NCI-H526 (cell line): ENCODE measurements around the gene MASTL.
A peak's percentile ranks its signal among the peaks of the same experiment; 100 is the strongest.
"Not testable (repeated sequence)": the region's sequence is repeated elsewhere in the genome, so short reads cannot be mapped to it uniquely, and the experiment has no call there.

Experiments used
- DNase-seq, 2 experiments: peaks; one replicate each; lab custom pipeline; 2025; lab: John Stamatoyannopoulos, UW

Gene MASTL

GRCh38 chr10:27155066-27155754, at the start of gene MASTL:
Gene MASTL (plus strand): TSS chr10:27155352. CDS start chr10:27155427, 75 bp downstream.
- peak; percentile 76 to 80 for DNase-seq

- no peak for DNase-seq
Measured at GRCh38 chr10:27108165-27108564, 47.0 kb upstream of the MASTL start.

GRCh38 chr10:27134371-27134770, 20.8 kb upstream of the MASTL start:
- DNase-seq = no peak

- no peak for DNase-seq
Measured at GRCh38 chr10:27138277-27138676, 16.9 kb upstream of the MASTL start.

GRCh38 chr10:27143686-27144085, 11.5 kb upstream of the MASTL start:
- no peak for DNase-seq

- DNase-seq = no peak
Measured at GRCh38 chr10:27145937-27146336, 9.2 kb upstream of the MASTL start.

- DNase-seq = no peak
Measured at GRCh38 chr10:27147701-27148100, 7.5 kb upstream of the MASTL start.

- DNase-seq = no peak
Measured at GRCh38 chr10:27150261-27150660, 4.9 kb upstream of the MASTL start.

- no peak for DNase-seq
Measured at GRCh38 chr10:27152687-27153086, 2.5 kb upstream of the MASTL start.

GRCh38 chr10:27153329-27153728, 1.8 kb upstream of the MASTL start:
- no peak for DNase-seq

GRCh38 chr10:27153845-27154193, 1.3 kb upstream of the MASTL start:
- DNase-seq = peak; percentile 18 to 50

- not testable (repeated sequence) for DNase-seq
Measured at GRCh38 chr10:27156566-27156965, 1.4 kb downstream of the MASTL start.

- peak in 1 of 2 experiments; percentile 0 for DNase-seq
Measured at GRCh38 chr10:27157150-27157549, 2.0 kb downstream of the MASTL start.

GRCh38 chr10:27158421-27158820, 3.3 kb downstream of the MASTL start:
- no peak for DNase-seq

GRCh38 chr10:27169849-27170248, 14.7 kb downstream of the MASTL start:
- no peak for DNase-seq

- no peak for DNase-seq
Measured at GRCh38 chr10:27188259-27188658, 33.1 kb downstream of the MASTL start.

GRCh38 chr10:27188897-27189296, 33.7 kb downstream of the MASTL start:
- no peak for DNase-seq

GRCh38 chr10:27190508-27190907, 35.4 kb downstream of the MASTL start:
- no peak for DNase-seq

- no peak for DNase-seq
Measured at GRCh38 chr10:27192284-27192683, 37.1 kb downstream of the MASTL start.

GRCh38 chr10:27197980-27198620, 42.9 kb downstream of the MASTL start:
- no peak for DNase-seq

GRCh38 chr10:27203806-27204205, 48.7 kb downstream of the MASTL start:
- DNase-seq = no peak

GRCh38 chr10:27207350-27207749, 52.2 kb downstream of the MASTL start:
- no peak for DNase-seq

- DNase-seq = peak in 1 of 2 experiments; percentile 30
Measured at GRCh38 chr10:27223964-27224363, 68.8 kb downstream of the MASTL start.
